HEK293T (cell line): ENCODE data around the gene THOC7.

Experiments used
- CTCF ChIA-PET: fragments of 350-600 bp; formaldehyde crosslinking; extraction: SDS; loops from one replicate; lab custom pipeline; 2021; ENCODE audit warnings: antibody characterized with exemption, inconsistent platforms; lab: Yijun Ruan, JAX
- POLR2A ChIA-PET: fragments of 350-600 bp; formaldehyde crosslinking; extraction: SDS; loops from one replicate; lab custom pipeline; 2020; ENCODE audit warnings: antibody characterized with exemption, inconsistent platforms; lab: Yijun Ruan, JAX
- DNase-seq: peaks from one replicate; pipeline ENCODE4 v3.0.0; 2012; ENCODE audit warnings: mixed read lengths; ENCODE audit errors: extremely low spot score
- ARNT ChIP-seq: fragments of 450-650 bp; IDR thresholded peaks from 2 replicates; pipeline ENCODE4 v1.6.1; 2017; ENCODE audit warnings: mild to moderate bottlenecking
- BHLHE40 ChIP-seq: fragments of 450-650 bp; IDR thresholded peaks from 2 replicates; pipeline ENCODE4 v1.6.1; 2016; ENCODE audit warnings: mild to moderate bottlenecking, moderate library complexity, borderline replicate concordance
- CTBP1 ChIP-seq: fragments of 450-650 bp; IDR thresholded peaks from 2 replicates; pipeline ENCODE4 v1.6.1; 2016; ENCODE audit warnings: borderline replicate concordance
- ELF4 ChIP-seq: fragments of 450-650 bp; IDR thresholded peaks from 2 replicates; pipeline ENCODE4 v1.6.1; 2017; ENCODE audit warnings: antibody characterized with exemption
- FOXA1 ChIP-seq: fragments of 450-650 bp; IDR thresholded peaks from 2 replicates; pipeline ENCODE4 v1.6.1; 2016; ENCODE audit warnings: mild to moderate bottlenecking
- FOXK2 ChIP-seq: fragments of 450-650 bp; IDR thresholded peaks from 2 replicates; pipeline ENCODE4 v1.6.1; 2016; ENCODE audit warnings: mild to moderate bottlenecking
- FOXM1 ChIP-seq: fragments of 450-650 bp; IDR thresholded peaks from 2 replicates; pipeline ENCODE4 v1.6.1; 2017; ENCODE audit warnings: mild to moderate bottlenecking, borderline replicate concordance
- HDGF ChIP-seq: fragments of 450-650 bp; IDR thresholded peaks from 2 replicates; pipeline ENCODE4 v1.6.1; 2017; ENCODE audit warnings: antibody characterized with exemption, borderline replicate concordance
- L3MBTL2 ChIP-seq: fragments of 450-650 bp; conservative IDR thresholded peaks from 2 replicates; pipeline ENCODE4 v1.6.1; 2016; ENCODE audit warnings: mild to moderate bottlenecking
- LEF1 ChIP-seq: fragments of 450-650 bp; IDR thresholded peaks from 2 replicates; pipeline ENCODE4 v1.6.1; 2017; ENCODE audit warnings: mild to moderate bottlenecking, borderline replicate concordance
- NFRKB ChIP-seq: fragments of 450-650 bp; IDR thresholded peaks from 2 replicates; pipeline ENCODE4 v1.6.1; 2016; ENCODE audit warnings: mild to moderate bottlenecking, moderate library complexity
- SP1 ChIP-seq: fragments of 450-650 bp; IDR thresholded peaks from 2 replicates; pipeline ENCODE4 v1.6.1; 2017
- SUZ12 ChIP-seq: fragments of 450-650 bp; IDR thresholded peaks from 2 replicates; pipeline ENCODE4 v1.6.1; 2016; ENCODE audit warnings: mild to moderate bottlenecking
- TARDBP ChIP-seq: fragments of 450-650 bp; IDR thresholded peaks from 2 replicates; pipeline ENCODE4 v1.6.1; 2016
- ZNF384 ChIP-seq: fragments of 450-650 bp; IDR thresholded peaks from 2 replicates; pipeline ENCODE4 v1.6.1; 2016
- TF ChIP-seq, protein P1 (sequence below): fragments of 450-650 bp; IDR thresholded peaks from 2 replicates; pipeline ENCODE4 v1.6.1; 2016

THOC7 gene

DNA sequence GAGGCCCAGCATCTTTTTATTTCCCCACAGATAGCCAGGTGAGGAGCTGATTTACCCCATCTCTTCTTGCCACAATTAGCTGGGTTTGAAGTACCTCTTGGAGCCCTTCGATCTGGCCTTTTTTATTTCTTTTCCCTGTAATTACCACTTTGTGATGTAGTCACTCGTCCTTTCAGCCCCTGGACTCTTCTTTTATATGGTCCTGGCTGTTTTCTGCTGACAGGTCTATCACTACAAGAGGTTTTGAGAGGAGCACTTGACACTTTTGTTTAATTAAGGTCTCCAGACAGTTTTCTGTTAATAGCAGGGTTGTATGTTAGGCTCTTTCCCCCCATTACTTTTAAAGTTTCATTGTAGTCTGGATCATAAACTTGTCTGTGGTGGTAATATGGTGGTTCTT is 11.9 kb upstream of the THOC7 start:
- no peak for DNase-seq
- TF ChIP-seq FOXM1: no peak
- TF ChIP-seq BHLHE40: no peak
- no peak for TF ChIP-seq L3MBTL2
- no peak for TF ChIP-seq ARNT
- TF ChIP-seq, protein P1, sequence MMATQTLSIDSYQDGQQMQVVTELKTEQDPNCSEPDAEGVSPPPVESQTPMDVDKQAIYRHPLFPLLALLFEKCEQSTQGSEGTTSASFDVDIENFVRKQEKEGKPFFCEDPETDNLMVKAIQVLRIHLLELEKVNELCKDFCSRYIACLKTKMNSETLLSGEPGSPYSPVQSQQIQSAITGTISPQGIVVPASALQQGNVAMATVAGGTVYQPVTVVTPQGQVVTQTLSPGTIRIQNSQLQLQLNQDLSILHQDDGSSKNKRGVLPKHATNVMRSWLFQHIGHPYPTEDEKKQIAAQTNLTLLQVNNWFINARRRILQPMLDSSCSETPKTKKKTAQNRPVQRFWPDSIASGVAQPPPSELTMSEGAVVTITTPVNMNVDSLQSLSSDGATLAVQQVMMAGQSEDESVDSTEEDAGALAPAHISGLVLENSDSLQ: peak; percentile 35; the same call in 1 of the 2 replicates
- POLR2A ChIA-PET: interaction anchor here (0.7 to 2.5 kb wide), 2 partner anchors 9 to 12 kb away, joined by 4 to 8 read pairs; partner anchors contain the start of genes ATXN7 and THOC7
- CTCF ChIA-PET: interaction anchor here (0.6 kb wide), 1 partner anchor 1881 kb away, joined by 3 read pairs; no protein-coding TSS in a partner anchor

DNA sequence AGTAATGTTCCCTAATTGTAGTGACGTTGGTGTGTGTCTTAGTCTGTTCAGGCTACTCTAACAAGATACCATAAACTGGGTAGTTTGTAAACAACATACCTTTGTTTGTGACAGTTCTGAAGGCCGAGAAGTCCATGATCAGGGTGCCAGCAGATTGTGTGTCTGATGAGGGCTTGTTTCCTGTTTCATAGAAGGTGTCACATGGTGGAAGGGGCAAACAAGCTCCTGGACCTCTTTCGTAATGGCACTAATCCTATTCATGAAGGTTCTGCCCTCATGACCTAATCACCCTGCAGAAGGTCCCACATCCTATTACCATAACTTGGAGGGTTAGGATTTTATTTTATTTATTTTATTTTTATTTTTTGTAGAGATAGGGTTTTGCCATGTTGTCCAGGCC is 11.2 kb upstream of the THOC7 start:
- POLR2A ChIA-PET: no interaction called here
- CTCF ChIA-PET: no interaction called here
- no peak for DNase-seq
- TF ChIP-seq FOXM1 (no peak), HDGF (no peak), L3MBTL2 (no peak), SP1 (no peak), ZNF384 (no peak), LEF1 (no peak), BHLHE40 (no peak), TARDBP (no peak), CTBP1 (no peak), NFRKB (no peak), SUZ12 (no peak), FOXK2 (no peak), ELF4 (no peak), FOXA1 (no peak), ARNT (no peak)
- TF ChIP-seq, protein P1: no peak

DNA sequence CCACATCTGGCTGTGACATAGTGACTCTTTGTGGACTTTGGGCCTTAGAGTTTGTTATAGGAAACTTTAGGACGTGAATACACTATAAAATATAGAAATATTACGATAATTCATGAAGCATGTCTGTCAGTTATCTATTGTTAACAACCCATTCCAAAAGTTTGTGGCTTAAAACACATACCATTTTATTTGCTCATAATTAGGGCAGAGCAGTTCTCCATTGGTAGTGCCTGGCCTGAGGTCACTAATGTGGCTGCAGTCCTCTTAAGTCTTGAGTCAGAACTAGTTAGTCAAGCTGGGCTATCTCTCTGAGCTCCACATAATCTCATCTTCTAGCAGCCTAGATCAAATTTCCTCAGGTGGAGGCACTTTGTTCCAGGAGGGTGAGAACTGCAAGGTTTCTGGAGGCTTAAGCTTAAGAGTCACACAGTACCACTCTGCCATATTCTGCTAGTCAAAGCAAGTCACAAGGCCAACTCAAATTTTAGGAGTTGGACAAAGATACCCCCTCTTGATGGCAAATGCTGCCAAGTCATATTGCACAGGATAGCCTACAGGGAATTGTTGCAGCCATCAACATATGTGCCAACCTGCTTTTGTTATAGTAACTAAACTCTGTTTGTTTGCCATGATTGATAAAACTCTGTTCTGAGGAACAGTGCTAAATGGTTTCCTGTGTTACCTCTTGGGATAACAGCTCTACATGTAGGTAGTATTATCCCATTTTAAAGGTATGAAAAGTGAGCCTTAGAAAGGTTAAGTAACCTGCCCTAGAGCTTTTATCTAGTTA is 8.7 kb upstream of the THOC7 start:
- ChIA-PET CTCF (no interaction called here), POLR2A (no interaction called here)
- DNase-seq: no peak
- TF ChIP-seq L3MBTL2: no peak
- no peak for TF ChIP-seq FOXA1
- no peak for TF ChIP-seq TARDBP
- TF ChIP-seq CTBP1: no peak
- TF ChIP-seq FOXK2: no peak
- no peak for TF ChIP-seq SP1
- TF ChIP-seq NFRKB: no peak
- no peak for TF ChIP-seq FOXM1
- TF ChIP-seq, protein P1: no peak
- TF ChIP-seq LEF1: no peak
- no peak for TF ChIP-seq ELF4
- TF ChIP-seq BHLHE40: no peak
- TF ChIP-seq ZNF384: no peak
- TF ChIP-seq HDGF: no peak
- TF ChIP-seq SUZ12: no peak
- TF ChIP-seq ARNT: no peak

DNA sequence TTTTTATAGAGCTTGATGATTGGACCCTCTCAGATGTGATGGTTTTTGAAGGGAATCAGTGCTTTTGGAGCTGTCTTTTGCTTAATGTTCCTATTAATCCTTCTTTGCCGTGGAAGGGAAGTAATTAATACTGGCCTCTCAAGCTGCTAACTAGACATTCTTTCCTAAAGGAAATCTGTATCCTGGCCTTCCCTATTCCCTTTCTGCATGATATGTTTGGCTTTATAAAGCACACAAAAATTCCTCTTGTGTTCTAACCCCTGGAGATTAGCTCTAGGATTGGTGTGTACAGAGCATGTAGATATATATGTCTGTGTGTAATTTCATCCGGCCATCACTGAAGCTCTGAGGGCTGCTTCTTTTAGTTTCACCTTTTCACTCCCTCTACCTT is 7.0 kb upstream of the THOC7 start:
- TF ChIP-seq TARDBP: no peak
- no peak for TF ChIP-seq HDGF
- no peak for TF ChIP-seq ARNT
- no peak for TF ChIP-seq NFRKB
- no peak for TF ChIP-seq BHLHE40
- TF ChIP-seq ZNF384: no peak
- TF ChIP-seq FOXM1: no peak
- no peak for TF ChIP-seq FOXA1
- ChIA-PET CTCF (no interaction called here), POLR2A (interaction anchor here (1.6 kb wide), 1 partner anchor 41 kb away, joined by 5 read pairs; the partner anchor contains the start of gene SCAANT1)
- no peak for DNase-seq

DNA sequence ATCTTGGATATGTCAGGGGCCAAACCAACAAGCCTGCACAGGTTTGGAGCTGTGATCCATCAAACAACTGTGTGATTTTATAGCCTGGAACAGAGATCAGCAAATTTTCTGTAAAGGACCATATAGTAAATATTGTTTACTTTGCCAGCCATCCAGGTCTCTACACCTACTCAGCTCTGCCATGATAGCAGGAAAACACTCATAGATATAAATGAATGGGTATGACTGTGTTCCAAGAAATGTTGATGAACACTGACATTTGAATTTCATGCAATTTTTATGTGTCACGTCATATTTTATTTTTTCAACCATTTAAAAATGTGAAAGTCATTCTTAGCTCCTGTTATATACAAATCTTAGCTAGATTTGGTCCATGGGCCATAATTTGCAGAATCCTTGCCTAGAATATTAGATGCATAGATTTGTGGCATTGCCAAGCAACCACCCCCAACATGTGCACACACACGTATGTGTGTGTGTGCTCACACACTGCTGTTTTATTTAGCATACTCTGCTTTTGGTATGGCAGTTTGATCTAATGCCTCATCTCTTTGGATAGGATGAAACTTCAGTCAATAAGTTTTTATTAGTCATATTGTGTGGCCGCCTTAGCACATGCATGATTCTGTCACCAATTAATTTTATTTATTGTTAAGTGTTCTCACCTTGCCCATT is 6.5 kb upstream of the THOC7 start:
- POLR2A ChIA-PET: interaction anchor here (1.6 kb wide), 1 partner anchor 42 kb away, joined by 5 read pairs; the partner anchor contains the start of gene SCAANT1
- CTCF ChIA-PET: no interaction called here
- DNase-seq: no peak
- TF ChIP-seq LEF1 (no peak), FOXA1 (no peak), BHLHE40 (no peak), ZNF384 (no peak), FOXM1 (no peak), SUZ12 (no peak), HDGF (no peak), L3MBTL2 (no peak), NFRKB (no peak), CTBP1 (no peak), ARNT (no peak), ELF4 (no peak), SP1 (no peak), FOXK2 (no peak), TARDBP (no peak)
- TF ChIP-seq, protein P1: no peak
